HG03135 (cell line): ENCODE data around the gene SLC38A6.
"Not testable (repeated sequence)": the region's sequence is repeated elsewhere in the genome, so short reads cannot be mapped to it uniquely, and the experiment has no call there.

Source experiments
- ATAC-seq: cut with Tn5 transposase; IDR thresholded peaks from one replicate; pipeline ENCODE4 v1.9.1; 2021; ENCODE audit warnings: mild to moderate bottlenecking, moderate library complexity; ENCODE audit not compliant: unreplicated experiment

Gene SLC38A6

GRCh38 chr14:61048640-61049039 is 67.6 kb downstream of the SLC38A6 start:
- no peak for ATAC-seq

- no peak for ATAC-seq
Measured at GRCh38 chr14:61050417-61050816, 69.4 kb downstream of the SLC38A6 start.

- ATAC-seq: no peak
Measured at GRCh38 chr14:61051051-61051450, 70.0 kb downstream of the SLC38A6 start.

- ATAC-seq: no peak
Measured at GRCh38 chr14:61051621-61052020, 70.6 kb downstream of the SLC38A6 start.

- no peak for ATAC-seq
Measured at GRCh38 chr14:61063461-61063860, 82.4 kb downstream of the SLC38A6 start.

GRCh38 chr14:61064210-61064609 is 83.2 kb downstream of the SLC38A6 start:
- ATAC-seq: no peak

GRCh38 chr14:61064856-61065255 is 83.8 kb downstream of the SLC38A6 start:
- ATAC-seq: no peak

GRCh38 chr14:61065656-61066055 is 84.6 kb downstream of the SLC38A6 start:
- ATAC-seq: no peak

- ATAC-seq: not testable (repeated sequence)
Measured at GRCh38 chr14:61072442-61072841, 91.4 kb downstream of the SLC38A6 start.

GRCh38 chr14:61074852-61075251 is 93.8 kb downstream of the SLC38A6 start:
- no peak for ATAC-seq

- no peak for ATAC-seq
Measured at GRCh38 chr14:61076556-61076955, 95.5 kb downstream of the SLC38A6 start.

GRCh38 chr14:61077437-61077836 is 96.4 kb downstream of the SLC38A6 start:
- no peak for ATAC-seq

- ATAC-seq: no peak
Measured at GRCh38 chr14:61077951-61078720, 97.1 kb downstream of the SLC38A6 start.

GRCh38 chr14:61080591-61081010 is 99.6 kb downstream of the SLC38A6 start:
- no peak for ATAC-seq

GRCh38 chr14:61088081-61088480 is 107.0 kb downstream of the SLC38A6 start:
- no peak for ATAC-seq

GRCh38 chr14:61089126-61089750 is 108.2 kb downstream of the SLC38A6 start:
- ATAC-seq: no peak

GRCh38 chr14:61090432-61091216 is 109.6 kb downstream of the SLC38A6 start:
- no peak for ATAC-seq

- ATAC-seq: no peak
Measured at GRCh38 chr14:61091657-61092273, 110.7 kb downstream of the SLC38A6 start.

- ATAC-seq: not testable (repeated sequence)
Measured at GRCh38 chr14:61098096-61098495, 117.1 kb downstream of the SLC38A6 start.

- no peak for ATAC-seq
Measured at GRCh38 chr14:61098721-61099120, 117.7 kb downstream of the SLC38A6 start.

- peak; percentile 49 for ATAC-seq
Measured at GRCh38 chr14:61099216-61099835, 118.3 kb downstream of the SLC38A6 start.
